Activated CD4-positive, alpha-beta T cell treated with anti-CD3 and anti-CD28 coated beads for 24 hours (primary cell): Measurements from ENCODE around the gene GORAB.
A peak's percentile ranks its signal among the peaks of the same experiment; 100 is the strongest.

Experiments
- DNase-seq, 2 donors: peaks; one replicate each; pipeline ENCODE4 v3.0.0-alpha.2; 2020; ENCODE audit warnings: low read depth in 2 of 2

The GORAB gene

DNA sequence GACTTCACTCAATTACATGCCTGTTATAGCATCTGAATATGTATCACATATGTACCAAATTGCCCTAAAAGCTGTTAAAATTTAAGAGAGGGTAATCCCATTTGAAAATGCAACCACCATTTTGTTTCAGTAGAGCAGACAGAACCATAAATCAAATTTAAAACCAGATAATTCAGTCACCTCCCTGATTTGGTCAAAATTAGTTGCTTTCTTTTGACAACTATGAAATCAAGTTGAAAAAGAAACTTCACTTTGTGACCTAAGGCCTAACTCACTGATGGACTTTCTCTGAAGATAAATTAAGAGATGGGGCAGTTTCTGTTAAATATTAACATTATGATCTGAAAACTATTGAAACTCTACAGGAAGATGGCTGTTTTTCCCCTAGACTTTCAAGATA lies 6.7 kb downstream of the GORAB start:
- no peak for DNase-seq

DNA sequence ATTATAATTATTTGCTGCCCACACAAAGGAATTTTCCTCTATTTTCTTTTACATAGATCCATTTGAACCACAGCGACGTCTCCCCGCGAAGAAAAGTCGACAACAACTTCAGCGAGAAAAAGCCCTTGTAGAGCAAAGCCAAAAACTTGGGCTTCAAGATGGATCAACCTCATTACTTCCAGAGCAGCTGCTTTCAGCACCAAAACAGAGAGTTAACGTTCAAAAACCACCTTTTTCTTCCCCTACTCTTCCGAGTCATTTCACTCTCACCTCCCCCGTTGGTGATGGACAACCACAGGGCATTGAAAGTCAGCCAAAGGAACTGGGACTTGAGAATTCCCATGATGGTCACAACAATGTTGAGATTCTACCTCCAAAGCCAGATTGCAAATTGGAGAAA lies 7.2 kb downstream of the GORAB start:
- no peak for DNase-seq

DNA sequence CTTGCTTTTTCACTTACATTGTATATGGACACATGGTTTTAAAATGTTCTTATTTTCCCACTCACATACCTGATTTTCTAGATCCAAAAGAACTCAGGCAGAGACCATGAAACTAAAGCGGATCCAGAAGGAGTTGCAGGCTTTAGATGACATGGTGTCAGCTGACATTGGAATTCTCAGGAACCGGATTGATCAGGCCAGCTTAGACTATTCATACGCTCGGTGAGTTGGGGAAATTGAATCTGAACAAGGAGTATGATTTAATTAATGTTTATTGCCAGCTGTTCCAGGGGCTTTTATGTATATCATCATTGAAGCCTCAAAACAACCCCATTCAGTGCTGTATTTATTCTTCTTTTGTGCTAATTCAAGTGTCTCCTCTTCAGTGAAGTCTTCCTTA lies 12.7 kb downstream of the GORAB start:
- DNase-seq = no peak

DNA sequence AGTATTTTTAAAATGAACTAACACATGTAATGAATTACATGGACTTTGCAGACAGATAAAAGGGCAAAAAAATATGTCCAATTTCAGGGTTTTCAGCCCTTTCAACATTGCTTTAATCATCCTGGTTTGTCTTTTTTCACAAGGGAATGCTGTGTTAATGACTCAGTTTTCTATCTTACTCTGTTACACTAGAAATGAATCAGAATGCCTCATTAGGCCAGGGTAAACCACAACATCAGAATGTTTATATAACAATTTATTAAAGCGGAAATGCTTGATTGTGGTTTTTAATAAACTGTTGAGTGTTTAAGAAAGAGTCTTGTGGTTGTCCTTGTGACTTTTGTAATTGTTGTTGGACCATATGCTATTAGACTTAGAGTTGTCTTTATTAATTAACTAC lies 13.5 kb downstream of the GORAB start:
- DNase-seq = no peak

DNA sequence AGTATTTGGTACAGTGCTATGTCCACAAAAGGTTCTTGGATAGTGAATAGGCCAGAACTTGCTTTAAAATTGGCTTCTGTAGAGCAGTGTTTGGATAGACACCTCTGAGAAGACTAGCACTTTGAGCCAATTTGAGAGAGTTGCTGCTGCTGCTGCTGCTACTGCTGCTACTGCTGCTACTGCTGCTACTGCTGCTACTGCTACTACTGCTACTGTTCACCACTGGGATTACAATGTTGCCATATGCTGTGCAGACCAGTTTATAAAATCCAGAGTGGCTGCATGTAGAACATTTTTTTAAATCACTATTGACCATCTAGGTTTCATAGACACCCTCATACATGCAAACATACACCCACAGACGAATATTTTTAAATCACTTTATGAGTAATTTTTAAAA lies 15.3 kb downstream of the GORAB start:
- DNase-seq = no peak

DNA sequence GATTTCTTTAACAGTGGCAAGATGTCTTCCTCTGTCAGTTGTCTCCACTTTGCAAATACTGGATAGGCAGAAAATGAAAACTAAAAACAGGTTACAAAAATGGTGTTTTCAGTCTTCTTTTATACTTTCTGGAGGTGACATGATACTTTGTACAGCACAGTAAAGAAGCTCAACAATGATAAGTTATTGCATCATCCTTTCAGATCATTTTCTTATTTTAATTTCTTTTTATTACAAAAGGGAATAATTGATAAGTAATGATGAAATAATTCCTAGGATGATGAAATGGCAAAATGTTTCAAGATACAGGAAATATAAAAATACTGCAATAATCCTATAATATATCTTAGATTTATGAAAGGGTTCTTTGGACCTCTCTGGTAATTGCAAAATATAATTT lies 16.5 kb downstream of the GORAB start:
- no peak for DNase-seq

DNA sequence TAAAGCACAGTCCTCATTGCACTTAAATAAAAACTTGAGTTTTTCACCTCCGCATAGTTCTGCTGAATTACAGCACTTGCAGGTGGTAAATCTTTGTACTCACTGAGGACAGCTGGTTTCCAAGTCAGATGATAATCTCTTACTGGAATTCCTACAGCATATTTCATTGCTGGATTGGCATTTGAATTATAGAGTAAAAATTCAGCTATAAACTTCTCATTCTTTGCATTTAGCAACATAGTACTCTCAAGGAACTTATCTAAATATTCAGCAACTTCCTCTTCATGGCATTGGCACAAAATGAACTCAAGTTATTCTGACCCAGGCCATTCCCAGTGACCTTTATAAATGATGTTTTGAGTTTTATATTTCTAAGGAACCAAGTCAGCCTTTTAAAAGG lies 23.4 kb downstream of the GORAB start:
- no peak for DNase-seq

DNA sequence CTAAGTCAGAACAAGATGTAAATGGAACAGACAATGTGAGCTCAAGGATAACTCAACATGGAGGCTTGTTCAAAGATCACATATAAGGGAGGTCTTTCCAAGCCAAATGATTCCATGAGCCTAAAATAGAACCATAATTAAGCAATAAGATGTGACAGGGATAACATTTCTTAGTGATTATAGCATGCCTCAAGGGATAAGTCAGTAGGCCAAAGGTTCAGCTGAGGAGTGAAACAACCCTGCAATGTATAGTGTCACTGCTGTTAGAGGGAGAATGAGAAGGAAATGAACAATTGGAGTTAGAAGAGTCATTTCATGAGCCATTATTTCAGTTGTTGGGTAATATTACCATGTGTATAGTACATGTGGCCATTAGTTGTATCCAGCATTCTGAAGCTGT lies 25.0 kb downstream of the GORAB start:
- no peak for DNase-seq

DNA sequence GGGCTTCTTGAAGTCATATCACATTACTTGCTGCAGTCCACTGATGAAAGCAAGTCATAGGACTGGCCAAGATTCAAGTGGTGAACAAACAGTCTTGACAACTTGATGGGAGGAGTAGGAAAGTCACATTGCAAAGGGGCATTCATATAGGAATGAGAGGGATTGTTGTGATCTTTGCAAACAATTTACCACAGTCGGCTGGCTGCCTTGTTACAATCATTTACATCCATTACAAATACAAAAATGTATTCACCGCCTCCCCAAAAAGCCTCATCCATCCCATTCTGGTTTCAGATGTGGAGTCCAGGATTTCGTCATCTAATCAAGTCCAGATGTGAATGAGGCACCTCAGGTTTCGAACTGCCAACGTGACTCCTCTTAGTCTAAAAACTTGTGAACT lies 26.8 kb downstream of the GORAB start:
- no peak for DNase-seq

DNA sequence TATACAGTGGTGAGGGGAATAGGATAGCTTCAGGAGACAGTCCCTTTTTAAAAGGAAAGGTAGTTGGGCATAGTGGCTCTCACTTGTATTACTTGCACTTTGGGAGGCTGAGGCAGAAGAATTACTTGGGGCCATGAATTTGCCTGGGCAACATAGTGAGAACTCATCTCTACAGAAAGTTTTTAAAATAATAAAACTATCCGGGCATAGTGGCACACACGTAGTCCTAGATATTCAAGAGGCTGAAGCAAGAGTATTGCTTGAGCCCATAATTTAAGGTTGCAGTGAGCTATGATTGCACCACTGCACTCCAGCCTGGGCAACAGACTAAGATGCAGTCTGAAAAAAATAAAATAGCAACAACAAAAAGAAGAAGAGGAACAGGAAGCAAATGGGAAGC lies 27.2 kb downstream of the GORAB start:
- no peak for DNase-seq

DNA sequence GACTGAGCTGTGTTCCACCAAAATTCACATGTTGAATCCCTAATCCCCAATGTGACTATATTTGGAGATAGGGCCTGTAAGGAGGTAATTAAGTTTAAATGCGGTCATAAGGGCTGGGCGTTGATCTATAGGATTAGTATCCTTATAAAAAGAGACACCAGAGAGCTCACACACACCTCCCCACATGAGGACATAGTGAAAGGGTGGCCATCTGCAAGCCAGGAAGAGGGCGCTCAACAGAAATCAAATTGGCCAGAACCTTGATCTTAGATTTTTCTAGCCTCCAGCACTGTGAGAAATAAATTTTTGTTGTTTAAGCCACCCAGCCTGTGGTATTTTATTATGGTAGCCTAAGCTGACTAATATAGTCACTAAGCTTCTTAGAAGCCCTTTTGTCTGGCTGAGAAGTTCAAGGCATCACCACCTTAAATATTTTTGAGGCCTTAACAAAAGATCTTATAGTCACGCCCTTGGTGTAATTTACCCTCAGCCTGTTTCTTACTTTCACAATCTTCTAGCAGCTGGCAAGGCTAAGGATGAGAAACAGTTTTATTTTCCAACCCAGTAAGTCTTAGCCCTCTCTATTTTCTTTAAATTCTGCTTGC lies 28.8 kb downstream of the GORAB start:
- no peak for DNase-seq

DNA sequence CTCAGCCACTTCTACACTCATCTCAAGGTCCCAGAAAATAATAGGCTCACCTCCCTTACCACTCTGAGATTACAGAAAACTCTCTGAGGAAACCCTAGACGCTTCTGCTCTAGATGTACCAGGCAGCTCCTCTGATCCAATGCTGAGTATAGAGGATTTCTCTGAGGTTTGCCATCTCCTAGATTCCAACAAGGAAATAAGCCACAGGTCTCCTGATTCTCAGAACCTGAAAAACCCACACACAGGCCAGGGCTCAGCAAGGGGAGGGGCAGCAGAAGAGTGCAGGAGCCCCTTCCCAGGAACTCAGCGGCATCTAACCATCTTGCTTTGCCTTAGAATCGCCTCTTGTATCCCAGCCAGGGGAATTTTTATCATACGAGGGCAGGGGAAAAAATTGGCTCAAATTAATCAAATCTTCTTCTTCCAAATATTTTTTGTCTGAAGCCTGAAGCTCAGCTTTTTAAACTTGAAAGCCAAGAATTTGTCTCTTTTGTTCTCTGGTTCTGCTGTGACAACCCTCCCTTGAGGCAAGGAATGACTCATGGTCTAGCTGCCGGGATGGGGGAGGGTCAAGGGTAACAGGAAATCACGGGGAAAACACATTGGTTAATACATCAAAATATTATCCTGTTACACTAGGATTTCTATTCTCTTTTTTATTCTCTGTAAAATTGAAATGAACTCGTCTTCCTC lies 30.8 kb downstream of the GORAB start:
- DNase-seq = peak; percentile 1 to 4

DNA sequence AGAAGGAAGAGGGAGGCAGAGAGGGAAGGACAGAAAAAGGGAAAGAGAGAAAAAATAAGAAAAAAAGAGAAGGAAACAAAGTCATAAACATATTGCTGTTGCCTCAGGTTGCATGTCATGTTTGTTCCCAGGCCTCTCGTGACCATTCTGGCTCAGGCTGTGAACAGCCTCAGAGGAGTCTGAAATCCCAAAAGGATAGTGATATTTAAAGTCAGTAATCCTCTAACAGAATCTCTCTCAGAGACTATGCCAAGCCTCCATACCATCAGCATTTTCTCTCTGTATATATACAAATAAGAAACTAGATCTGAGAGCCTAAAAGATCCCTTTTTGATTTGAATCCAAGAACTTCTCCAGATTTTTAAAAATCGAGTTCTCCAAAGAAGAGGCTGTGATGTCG lies 35.2 kb downstream of the GORAB start:
- no peak for DNase-seq

DNA sequence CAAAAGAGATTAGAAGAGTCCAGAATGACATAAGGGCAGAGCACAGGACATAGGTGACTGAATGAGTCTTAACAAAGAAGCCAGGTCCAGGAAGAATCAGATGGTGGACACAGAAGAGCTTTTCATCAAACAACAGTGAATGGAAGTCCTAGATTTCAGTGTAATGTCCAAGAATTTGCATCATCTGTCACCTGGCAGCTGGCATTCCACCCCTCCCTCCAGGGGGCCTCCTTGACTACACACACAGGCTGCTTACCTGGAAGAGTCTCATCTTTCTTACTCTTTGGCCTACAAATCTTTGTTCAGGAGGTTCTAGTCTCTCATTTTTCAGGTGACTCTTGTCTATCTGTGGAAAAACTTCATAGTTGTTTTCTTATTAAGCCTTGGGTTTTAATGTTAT lies 36.2 kb downstream of the GORAB start:
- DNase-seq = no peak

DNA sequence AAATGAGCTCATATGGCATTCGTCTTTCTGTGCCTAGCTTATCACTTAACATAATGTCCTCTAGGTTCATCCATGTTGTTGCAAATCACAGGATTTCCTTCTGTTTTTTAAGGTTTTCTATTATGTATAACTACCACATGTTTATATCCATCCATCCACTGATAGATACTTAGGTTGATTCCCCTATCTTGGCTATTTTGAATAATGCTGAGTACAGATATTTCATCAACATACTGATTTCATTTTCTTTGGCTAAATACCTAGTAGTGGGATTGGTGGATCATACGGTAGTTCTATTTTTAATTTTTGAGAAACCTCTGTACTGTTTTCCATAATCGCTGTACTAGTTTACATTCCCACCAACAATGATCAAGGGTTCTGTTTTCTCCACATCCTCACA lies 45.0 kb downstream of the GORAB start:
- DNase-seq = no peak

DNA sequence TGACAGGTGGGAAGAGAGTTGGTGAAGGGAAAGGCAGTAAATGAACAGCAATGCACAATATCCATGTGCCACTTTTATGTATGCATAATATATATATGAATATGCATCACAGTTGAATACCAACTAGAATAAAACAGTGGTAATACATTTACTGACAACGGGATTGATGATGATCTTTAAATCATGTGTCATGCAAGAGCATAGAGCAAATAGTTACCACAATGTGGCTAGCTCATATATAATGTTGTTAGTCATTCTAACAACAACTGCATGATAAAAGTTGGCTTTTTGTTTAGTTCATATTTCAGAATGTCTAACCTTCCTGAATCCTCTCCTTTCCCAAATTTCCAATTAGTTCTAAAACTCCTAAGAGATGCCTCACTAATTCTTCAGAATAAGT lies 46.4 kb downstream of the GORAB start:
- DNase-seq = no peak

DNA sequence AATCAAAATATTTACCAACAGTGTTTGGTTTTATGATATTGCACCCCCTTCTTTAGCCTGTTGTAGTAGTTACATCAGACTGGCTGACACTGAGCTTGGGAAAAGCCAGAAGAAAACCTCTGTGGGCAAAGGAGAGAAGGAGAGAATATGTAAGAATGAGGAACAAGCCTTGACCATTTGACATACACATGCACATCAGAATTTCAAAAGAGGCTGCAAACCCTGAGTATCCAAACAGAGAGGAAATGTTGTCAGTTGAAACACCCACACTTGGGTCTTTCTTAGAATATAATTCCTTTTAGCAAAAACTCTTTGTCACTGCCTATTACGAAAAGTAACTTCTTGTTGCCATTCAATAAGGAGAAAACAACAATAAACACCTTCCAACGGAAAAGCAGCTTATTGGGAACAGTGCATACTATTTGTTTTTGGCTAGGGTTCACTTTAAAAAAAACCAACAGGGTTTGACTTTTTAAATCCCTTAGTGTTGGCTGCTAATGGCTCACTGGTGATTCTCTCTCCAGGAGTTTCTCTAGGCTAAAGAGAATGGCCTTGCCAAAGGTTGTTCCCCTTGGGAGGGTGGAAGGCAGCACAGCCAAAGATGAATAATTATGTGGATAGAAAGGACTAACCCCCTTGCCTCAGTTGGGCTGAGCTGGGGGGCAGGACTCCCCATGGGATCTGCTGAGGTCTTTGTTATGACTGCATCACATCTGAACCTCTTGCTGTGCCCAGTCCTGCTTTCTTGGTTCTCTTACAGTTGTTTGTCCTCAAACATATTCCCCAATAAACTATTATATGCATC lies 48.9 kb downstream of the GORAB start:
- DNase-seq = no peak

DNA sequence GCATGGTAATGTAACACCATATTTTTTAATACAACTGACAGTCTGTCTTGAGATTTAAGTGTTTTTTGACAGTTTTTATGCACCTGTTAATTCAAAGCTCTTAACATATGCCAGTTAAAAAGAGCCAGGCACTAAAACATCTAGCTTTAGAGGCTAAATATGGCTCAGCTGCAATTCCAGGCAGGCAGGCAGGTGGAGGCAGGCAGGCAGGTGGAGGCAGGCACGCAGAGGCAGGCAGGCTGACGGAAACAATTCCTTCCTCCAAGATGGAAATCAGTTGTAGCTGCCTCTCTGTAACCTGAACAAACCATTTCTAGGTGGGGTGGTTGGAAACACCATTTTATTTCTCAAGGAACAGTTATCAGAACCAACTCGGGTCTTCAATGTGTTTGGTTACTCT lies 51.2 kb downstream of the GORAB start:
- no peak for DNase-seq

DNA sequence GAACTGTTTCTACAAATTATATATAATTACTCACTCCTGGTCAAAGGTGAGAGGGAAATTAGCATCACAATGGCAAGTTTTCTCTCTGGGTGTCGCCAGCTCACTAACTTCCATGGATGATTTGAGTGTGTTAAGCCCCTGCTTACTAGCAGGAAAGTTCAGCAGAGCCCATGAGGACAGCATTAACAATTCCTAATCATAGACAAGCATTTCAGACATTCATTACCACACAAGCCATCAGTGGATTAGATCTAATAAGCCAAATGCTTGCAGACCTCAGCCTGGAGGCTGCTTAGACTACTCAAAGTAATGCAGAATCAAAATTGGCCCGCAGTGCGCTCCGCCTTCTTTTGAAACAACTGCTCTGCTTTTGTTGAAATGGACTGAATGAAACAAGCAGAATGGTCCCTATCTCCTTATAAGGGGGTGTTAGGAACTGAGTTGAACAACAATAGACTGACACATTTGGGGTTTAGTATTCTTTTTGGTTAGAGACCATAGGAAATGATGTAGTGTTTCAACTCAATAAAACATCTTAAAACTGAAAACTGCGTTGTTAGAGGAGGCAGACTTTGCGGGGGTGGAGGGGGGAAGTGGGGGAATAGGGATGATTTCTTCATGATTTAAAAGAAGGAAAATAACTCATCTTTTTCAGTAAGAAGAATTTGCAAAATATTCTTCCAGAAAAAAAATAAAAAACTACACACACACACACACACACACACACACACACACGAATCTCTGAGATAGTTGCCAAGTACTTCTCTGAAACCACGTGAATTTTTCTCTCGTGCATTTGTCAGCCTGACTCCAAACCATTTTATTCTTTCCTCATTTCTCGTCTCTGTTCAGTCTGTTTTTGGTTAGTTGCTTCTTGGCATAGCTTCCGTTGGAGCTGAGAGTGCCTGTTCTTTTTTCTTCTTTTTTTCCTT lies 54.6 kb downstream of the GORAB start:
- no peak for DNase-seq

DNA sequence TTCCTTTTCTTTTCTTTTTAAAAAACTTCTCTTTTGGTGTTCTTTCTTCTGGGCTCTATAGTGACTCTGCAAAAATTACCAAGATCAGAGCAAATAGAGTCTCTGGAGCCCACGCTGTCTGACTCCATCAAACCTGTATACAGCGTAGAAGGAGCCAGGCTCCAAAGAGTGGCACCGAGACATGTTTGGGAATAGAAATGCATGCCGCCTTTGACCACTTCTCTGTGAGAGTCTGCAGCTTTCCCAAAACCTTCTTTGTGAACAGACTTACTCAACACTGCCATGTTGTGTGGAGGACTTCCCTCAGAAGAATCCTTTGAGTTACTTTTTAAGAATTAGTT lies 55.3 kb downstream of the GORAB start:
- DNase-seq = no peak

DNA sequence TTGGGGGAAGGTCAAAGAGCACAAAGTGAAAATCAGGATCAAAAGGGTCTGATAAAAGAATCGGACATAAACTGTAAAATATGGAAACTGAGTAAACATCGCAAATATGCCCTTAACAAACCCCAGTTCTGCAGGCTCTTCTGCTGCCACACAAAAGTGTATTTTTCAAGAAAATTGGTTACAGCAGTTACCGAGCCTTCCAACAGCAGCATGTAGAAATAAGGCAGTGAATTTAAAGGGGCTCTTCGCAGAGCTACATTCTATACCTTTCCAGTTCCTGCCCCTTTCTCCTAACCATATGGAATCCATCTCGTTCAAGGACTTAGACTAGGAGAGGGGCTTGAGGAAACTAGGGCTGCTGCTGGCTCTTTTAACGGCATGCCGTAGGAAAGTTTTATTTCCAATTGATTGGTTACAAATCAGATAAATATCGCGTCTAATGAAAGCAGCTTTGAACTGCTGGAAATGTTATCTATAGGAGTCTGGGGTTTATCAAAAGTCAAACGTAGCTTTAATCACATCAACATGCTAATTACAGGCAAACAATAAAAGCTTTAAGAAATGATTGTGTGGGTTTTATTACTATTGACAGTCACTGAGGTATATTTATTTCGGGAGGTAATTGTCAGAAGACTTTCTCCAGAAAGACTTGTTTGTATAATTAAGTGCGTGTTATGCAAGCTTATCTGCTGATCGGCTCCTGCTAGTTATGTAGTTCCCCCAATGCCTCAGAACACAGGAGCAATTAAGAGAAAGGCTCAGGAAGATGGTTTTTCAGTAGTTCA lies 59.1 kb downstream of the GORAB start:
- DNase-seq = no peak
